GM19193 (cell line): ENCODE data around the gene RBMS3.

Source experiments
- POLR2A ChIP-seq: IDR thresholded peaks from 4 replicates; pipeline ENCODE4 v1.6.1; 2011; ENCODE audit not compliant: insufficient read depth, insufficient read length; ENCODE audit errors: extremely low read depth

Gene RBMS3

DNA sequence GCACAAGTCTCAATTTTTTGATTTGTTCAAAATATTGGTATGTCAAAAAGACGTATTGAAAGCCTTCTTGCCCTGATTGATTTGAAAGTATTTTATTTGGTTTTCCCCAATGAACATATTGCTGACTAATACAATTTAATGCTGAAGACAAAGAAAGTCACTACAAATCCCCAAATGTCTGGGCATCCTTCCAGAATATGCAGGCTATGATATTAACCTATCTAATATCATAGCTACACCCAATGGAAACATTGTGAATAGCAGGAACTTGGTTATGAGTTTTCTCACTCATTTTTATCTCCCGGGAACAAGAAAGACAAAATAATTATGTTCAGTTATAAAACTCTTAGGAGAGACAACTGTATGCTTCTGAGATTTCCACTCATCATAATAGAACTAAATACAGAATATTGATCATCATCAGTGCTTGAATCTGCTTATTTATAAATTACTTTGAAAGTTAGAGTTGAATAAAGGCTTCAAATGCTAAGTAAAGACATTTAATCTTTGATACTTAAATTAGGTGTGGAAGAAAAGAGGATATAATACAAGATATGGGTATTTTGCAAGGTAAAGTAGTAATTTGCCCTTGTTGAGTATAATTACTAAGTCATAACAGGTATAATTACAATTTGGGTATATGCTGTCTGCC is 483.9 kb downstream of the RBMS3 start:
- TF ChIP-seq POLR2A: no peak

DNA sequence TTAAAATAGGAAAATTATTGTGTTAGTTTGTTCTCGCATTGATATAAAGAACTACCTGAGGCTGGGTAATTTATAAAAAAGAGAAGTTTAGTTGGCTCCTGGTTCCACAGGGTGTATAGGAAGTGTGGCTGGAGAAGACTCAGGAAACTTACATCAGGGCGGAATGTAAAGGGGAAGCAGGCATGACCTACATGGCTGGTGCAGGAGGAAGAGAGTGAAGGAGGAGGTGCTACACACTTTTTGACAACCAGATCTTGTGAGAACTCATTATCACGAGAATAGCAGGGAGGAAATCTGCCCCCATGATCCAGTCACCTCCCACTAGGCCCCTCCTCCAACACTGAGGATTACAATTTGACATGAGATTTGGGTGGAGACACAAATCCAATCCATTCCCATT is 490.7 kb downstream of the RBMS3 start:
- no peak for TF ChIP-seq POLR2A

DNA sequence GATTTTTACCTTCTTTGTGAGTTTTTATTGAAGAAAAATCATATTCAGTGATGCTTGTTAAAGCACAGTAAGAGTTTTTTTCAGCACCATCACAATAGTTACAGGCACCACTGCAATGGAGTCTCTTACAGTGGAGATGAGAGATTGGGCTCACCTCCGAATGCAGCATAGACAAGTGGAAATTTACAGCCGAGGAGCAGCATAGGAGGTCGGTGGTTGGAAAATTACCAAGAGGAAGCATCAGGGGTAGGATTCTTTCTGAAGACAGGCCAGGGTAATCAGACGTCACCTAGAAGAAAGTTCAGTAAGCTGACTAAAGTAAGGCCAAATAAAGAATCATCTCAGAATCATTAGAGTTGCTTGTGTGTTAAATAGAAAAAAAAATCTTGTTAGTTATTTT is 491.6 kb downstream of the RBMS3 start:
- no peak for TF ChIP-seq POLR2A

DNA sequence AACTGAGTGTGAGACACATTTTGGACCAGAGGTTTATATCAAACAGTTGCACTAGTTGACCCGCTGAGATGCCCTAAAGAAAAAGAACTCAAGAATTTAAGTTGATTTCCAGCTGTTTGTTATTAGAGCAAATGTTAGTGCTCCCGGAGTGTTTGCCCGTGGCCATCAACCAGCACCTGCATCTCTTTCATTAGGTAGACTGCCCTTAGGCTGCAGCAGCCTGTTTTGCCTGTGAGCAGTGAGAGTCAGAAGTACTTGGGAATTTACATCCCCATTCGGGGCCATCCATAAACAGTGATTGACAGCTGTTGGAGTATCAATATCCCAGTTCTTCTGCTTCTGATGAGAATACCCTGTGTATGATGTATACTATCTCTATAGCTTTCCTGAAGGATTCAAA is 492.6 kb downstream of the RBMS3 start:
- no peak for TF ChIP-seq POLR2A

DNA sequence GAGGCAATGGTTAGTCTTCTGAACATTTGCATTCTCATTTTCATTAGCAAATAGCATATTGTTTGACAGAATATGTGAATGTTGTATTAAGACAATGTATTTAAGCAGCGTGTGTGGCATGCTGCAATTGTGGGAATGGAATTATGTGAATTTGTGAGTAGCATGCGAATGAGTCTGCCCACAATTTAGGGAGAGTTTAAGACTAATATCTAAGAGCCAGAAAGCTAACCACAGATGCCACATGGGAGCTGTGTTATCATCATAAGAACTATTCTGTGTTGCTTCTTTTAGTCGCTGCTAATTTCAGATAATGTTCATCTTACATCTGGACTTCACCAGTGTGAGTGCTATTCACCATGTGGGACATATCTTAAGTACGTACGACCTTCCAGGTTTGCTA is 494.5 kb downstream of the RBMS3 start:
- no peak for TF ChIP-seq POLR2A

DNA sequence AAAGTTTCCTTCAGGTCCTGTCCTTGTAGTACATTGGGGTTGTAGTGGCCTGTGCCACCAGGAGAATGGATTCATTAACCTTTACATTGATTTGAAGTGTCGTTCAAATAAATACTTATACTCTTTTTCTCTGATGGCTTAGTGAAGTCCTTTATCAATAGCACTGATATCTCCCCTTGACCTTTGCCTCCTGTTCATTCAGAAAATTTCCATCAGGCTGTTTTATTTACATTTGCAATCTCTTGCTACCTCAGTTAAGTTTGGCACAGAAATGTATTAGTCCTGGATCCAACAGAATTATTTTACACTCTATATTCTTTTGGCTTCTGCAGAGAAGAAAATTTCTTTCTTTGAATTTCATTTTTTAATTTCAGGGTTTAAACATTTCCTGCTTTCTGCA is 497.0 kb downstream of the RBMS3 start:
- TF ChIP-seq POLR2A: no peak

DNA sequence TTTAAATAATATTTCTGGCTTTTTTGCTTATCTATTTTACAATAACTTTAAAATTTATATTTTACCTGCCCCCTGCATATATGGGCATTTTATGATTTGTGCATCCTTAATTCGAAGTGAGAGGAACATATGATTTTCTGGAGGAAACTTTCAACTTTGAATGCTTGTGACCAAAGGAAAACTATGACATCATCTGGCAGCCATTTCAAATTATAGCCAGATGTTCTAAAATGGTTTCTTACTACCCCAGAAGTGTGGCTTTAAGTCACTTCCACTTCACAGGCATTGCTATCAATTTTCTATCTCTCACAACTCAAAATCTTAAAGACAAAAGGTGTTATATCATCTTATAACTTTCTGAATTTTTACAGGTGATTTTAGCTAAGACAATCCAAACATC is 508.8 kb downstream of the RBMS3 start:
- TF ChIP-seq POLR2A: no peak

DNA sequence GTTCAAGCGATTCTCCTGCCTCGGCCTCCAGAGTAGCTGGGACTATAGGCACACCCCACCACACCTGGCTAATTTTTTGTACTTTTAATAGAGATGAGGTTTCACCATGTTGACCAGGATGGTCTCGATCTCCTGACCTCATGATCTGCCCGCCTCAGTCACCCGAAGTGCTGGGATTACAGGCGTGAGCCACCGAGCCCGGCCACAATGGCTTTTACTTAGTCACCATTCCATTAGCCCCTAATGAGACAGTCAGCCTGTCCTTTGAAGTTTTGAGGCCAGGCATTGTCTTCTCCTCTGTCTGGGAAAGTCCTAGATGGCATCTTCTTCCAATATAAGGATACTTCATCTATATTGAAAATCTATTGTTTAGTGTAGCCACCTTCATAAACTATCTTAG is 515.9 kb downstream of the RBMS3 start:
- no peak for TF ChIP-seq POLR2A

DNA sequence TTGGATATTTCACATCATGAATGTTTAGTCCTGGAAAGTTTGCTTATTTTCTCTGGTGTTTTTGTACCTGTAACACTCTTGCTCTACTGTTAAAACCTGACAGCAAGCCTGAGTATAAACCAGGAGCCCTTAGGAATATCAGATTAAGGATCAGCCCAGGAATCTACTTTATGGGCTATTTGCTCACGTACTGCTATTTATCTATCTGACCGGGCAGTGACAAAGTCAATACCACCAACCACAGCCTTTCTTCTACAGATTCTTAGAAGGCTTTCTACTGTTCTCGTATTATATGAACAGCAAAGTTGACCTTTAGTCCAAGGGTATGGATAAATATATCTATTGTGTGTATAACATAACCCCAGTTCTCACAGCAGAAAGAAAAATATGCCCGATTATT is 521.2 kb downstream of the RBMS3 start:
- no peak for TF ChIP-seq POLR2A

DNA sequence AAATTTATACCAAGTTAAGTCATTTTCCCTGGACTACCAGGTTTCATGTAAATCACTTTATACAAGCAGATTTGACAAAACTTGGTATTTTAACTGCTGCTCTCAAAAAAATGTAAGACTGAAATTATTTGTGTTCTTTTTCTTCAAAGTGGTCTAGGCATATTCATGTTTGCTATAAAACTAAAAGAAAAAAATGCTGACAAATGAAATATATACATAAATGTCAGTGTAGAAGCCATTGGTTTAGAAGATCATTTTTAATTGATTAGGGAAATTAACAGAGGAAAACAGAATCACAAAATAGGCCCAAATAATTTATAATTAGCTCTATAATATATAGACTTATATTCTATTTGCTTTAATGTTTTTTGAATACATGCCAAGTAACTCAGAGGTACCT is 523.2 kb downstream of the RBMS3 start:
- no peak for TF ChIP-seq POLR2A

DNA sequence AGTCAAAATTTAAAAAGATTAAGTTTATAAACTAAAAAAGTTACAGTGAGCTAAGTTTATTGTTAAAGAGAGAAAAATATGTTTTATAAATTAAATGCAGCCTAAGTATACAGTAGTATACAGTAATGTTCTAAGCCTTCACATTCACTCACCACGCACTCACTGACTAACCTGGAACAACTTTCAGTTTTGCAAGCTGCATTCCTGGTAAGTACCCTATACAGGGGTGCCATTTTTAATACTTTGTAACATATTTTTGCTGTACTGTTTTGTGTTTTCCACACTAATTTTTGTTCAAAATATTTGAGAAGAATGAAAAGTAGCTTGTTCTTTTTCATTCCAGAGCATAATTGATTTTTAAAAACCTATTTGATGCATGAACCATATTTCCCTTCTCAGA is 524.9 kb downstream of the RBMS3 start:
- TF ChIP-seq POLR2A: no peak

DNA sequence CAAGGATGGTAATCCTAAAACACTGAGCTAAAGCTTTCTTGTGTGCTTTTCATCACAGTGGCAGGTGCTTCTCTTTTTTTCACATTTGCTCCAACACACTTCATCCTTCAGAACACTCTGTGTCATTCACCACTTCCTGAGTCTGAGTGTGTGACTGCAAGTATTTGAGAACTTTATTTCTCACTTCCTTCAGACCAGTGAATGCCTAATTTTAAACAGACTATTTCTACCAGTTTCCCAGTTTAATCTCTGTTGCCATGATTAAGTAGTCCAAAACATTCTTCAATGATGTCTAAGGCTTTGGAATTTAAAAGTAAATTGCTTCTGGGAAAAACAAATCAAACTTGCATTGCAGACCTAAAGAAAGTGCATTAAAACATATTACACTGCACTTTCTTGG is 541.2 kb downstream of the RBMS3 start:
- TF ChIP-seq POLR2A: no peak

DNA sequence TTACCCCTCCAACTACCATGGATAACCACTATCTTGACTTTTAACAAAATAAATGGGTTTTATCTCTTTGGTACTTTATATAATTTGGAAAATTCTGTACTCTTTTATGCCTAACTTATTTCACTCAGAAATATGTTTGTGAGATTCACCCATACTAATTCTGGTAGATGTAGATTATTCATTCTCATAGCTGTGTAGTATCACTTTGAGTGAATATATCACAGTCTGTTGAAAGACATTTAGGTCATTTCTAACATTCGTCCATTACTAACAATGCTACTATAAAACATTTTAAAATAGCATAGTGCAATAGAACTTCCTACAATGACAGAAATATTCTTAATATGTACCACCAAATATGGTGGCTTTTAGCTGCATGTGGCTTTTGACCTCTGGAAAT is 542.4 kb downstream of the RBMS3 start:
- no peak for TF ChIP-seq POLR2A

DNA sequence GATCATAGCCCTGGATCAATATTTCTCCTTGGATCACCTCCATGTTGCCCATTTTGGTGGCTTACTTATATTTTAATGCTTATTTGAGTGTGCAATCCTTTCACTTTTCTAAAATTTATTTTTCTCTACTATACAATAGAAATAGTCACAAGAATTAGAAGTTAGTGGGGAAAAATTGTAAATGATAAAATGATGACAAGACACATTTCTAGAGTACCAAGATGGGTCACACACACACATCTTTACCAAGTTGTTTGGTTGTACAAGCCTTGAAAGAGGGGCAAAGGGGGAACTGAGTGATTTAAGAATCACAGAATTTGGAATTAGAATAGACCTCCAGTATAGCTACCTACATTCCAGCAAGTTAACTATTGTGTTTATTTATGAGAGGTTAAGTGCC is 545.8 kb downstream of the RBMS3 start:
- TF ChIP-seq POLR2A: no peak

DNA sequence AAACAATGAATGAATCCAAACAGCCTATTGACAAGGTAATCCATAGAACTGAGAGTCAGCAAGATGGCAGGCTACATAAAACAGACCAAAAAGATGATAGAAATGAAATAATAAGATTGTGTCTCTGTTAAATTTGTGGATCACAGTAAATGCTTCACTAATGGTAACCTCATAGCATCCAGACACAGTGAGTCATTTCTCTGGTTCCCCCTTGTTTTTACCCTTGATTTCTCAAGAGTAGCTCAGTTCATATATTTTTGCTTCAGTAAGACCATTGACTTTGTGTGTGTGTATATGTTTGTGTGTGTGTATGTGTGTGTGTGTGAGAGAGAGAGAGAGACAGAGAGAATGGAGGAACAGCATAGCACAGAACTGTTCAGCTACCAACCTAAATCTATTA is 546.9 kb downstream of the RBMS3 start:
- no peak for TF ChIP-seq POLR2A

DNA sequence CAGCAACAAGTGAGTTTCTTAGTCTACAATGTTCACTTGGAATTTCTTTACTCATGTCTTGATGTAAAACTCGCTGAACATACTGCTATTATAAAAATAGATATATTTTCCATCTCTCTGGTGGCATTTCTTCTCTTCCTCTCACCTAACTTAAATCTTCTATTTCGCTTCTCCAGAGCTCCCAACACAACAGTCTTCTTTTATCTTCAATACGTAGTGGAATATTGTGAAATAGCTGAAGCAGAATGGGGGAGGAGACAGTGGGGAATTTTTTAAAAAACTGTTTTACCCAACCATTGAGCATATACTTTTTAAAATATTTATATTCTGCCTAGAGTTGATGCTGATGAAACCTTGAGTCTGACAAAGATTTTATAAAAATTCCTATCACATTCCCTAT is 548.5 kb downstream of the RBMS3 start:
- TF ChIP-seq POLR2A: no peak

DNA sequence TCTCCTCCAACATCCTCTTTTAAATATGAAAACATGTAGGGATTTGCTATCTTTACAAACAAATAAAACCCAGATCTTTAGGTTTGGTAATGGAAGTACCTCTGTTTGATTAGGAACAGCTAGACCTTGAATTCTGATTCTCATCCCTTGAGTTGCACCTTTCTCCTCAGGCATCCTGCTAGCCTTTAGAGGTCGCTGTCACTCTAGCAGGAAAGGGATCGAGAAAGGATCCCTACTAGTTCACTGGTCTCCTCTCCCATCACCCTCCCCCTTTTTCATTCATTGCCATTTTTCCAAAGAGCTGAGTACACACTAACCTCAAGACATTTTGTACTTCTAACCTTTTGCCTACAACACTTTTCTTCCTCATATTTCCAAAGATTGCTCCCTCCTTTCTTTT is 569.8 kb downstream of the RBMS3 start:
- no peak for TF ChIP-seq POLR2A
